ENCODE measurements around the gene NPHP4. TPM values are rescaled to one million over a fixed set of nuclear protein-coding genes. Genes with fewer than 3 reads are reported as not detected.
A peak's percentile ranks its signal among the peaks of the same experiment; 100 is the strongest.

NPHP4 gene
- total and polyA plus RNA-seq, 9 of the 15 experiments (the other 6 are each of a cell fraction or from before 2014, with no cell fraction given) = 0.52 to 26.2 (median 6.7) TPM

GRCh38 chr1:5972198-5972520 is 20.1 kb downstream of the NPHP4 start:
- Histone ChIP-seq H3K4me1 (replicated peaks in 1 of 2; ENCODE audit: control insufficient read depth in 2 of 2, insufficient read depth in 2 of 2, low read length in 2 of 2) (peaks cover 0 to 10% of the 10 kb centered on the region in 2 experiments; a peak in 1 of 5 replicates), H3K4me3 (no peak overlapping the region), H4K20me1 (replicated peaks; ENCODE audit: control insufficient read depth, insufficient read depth, low read length) (no peaks in the 10 kb centered on the region), H3K9me3 (replicated peaks; ENCODE audit: control insufficient read depth, insufficient read depth, low read depth, low read length) (no peaks in the 10 kb centered on the region), H2AFZ (ENCODE audit: low read depth, low read length) (no peak overlapping the region), H3K36me3 (ENCODE audit: control insufficient read depth, insufficient read depth, low read length) (peaks cover 55% of the 10 kb centered on the region), H3K27me3 (ENCODE audit: control insufficient read depth in 2 of 2, insufficient read depth in 2 of 2, low read length in 2 of 2) (no peaks in the 10 kb centered on the region), H3K27ac (ENCODE audit: extremely low read depth, low read depth, low read length) (no peak overlapping the region), H3K79me2 (ENCODE audit: control insufficient read depth, insufficient read depth, low read length) (no peaks in the 10 kb centered on the region), H3K9ac (ENCODE audit: insufficient read depth in 1 of 2, low read depth in 2 of 2, low read length in 2 of 2) (peak overlapping the region in 1 of 2 experiments; percentile 56; a peak in 1 of 4 replicates), H3K9me1 (ENCODE audit: control insufficient read depth, insufficient read depth, low read length) (peaks cover 4% of the 10 kb centered on the region), H3K4me2 (ENCODE audit: insufficient read depth, low read length) (no peak overlapping the region)
- DNase-seq (ENCODE audit: extremely low read depth in 1 of 4, low spot score in 3 of 4) (no peak), FAIRE-seq (no peak), ATAC-seq (no peak)
- 70% methylated on average over 4 of the region's 4 CpGs for WGBS (ENCODE audit: insufficient coverage, low coverage, missing lambda C conversion rate)
- in situ Hi-C loops (cut with MboI) = no loop called here
- POLR2A ChIA-PET = interaction anchor here (0.9 kb wide), 1 partner anchor 139 kb away, joined by 3 read pairs; no protein-coding TSS in a partner anchor
- no TSS peak for BruUV-seq (replicated peaks)
- intact Hi-C loops (cut with micrococcal nuclease) = loop anchor here (10.0 kb wide), 1 partner anchor 457 kb away; no protein-coding TSS in a partner anchor
- CTCF ChIA-PET (ENCODE audit: low intra/inter-chr PET ratio) = no interaction called here
- TF ChIP-seq UBTF (IDR thresholded peaks at IDR 0.05; ENCODE audit: borderline replicate concordance in 1 of 2, low read depth in 2 of 2, low read length in 2 of 2) = no peak
- TF ChIP-seq RBM15 (IDR thresholded peaks at IDR 0.05; ENCODE audit: insufficient read depth, low read length) = no peak
- TF ChIP-seq ARID4B (CRISPR knock-in tag; IDR thresholded peaks at IDR 0.05) = no peak
- TF ChIP-seq NFE2L1 (tag; IDR thresholded peaks at IDR 0.05; ENCODE audit: borderline replicate concordance, low read depth) = no peak
- no peak for TF ChIP-seq DMBX1 (CRISPR knock-in tag; IDR thresholded peaks at IDR 0.05; ENCODE audit: borderline replicate concordance)
- TF ChIP-seq RFX7 (CRISPR knock-in tag; IDR thresholded peaks at IDR 0.05) = no peak
- TF ChIP-seq HOMEZ (CRISPR knock-in tag; IDR thresholded peaks at IDR 0.05) = no peak
- TF ChIP-seq NR0B1 (IDR thresholded peaks at IDR 0.05; ENCODE audit: partially characterized antibody) = no peak
- TF ChIP-seq TAF7 (tag; IDR thresholded peaks at IDR 0.05) = no peak
- TF ChIP-seq MCM2 (IDR thresholded peaks at IDR 0.05; ENCODE audit: low read depth) = no peak
- TF ChIP-seq ZNF12 (CRISPR knock-in tag; IDR thresholded peaks at IDR 0.05) = no peak
- TF ChIP-seq HEY1 (CRISPR knock-in tag; IDR thresholded peaks at IDR 0.05; ENCODE audit: borderline replicate concordance) = no peak
- TF ChIP-seq COPS2 (conservative IDR thresholded peaks at IDR 0.05) = no peak
